A549 (cell line): ENCODE results near the gene ULK4. TPM values are rescaled to one million over a fixed set of nuclear protein-coding genes. Genes with fewer than 3 reads are reported as not detected.

Source experiments
- ATAC-seq, 2 experiments: fragments of 200-7000 bp in 1 of 2; fragments of >200 bp in 1 of 2; cut with Nextera tagmentation in 1 of 2; cut with Tn5 transposase in 1 of 2; 3 replicates each; pipeline versions ENCODE4 v1.8.0 to v1.9.1; 2018 to 2020; ENCODE audit warnings: mild to moderate bottlenecking in 1 of 2, moderate library complexity in 1 of 2
- CTCF ChIA-PET: fragments of 300-600 bp; sonication (Branson Sonifier 250); formaldehyde crosslinking; extraction: SDS; loops from one replicate; lab custom pipeline; 2021; ENCODE audit warnings: antibody characterized with exemption, inconsistent platforms; lab: Yijun Ruan, JAX
- POLR2A ChIA-PET: fragments of 350-600 bp; formaldehyde crosslinking; extraction: SDS; loops from one replicate; lab custom pipeline; 2021; ENCODE audit warnings: antibody characterized with exemption, inconsistent platforms; lab: Yijun Ruan, JAX
- DNase-seq, 2 experiments: peaks; one replicate each; pipeline versions ENCODE4 v3.0.0 to v3.0.0-alpha.2; 2011 to 2016; ENCODE audit warnings: low read depth in 1 of 2, low spot score in 1 of 2
- FAIRE-seq: peaks from 2 replicates; lab custom pipeline; 2011; peaks lifted over from hg19 to GRCh38; lab: Jason Lieb, UNC
- H3K27ac ChIP-seq, 2 experiments: fragments of >200 bp; sonication (Bioruptor Twin); formaldehyde crosslinking; 3 replicates each; pipeline ENCODE4 v1.5.1; 2016 to 2017
- H3K4me1 ChIP-seq: fragments of >200 bp; sonication (Bioruptor Twin); formaldehyde crosslinking; 3 replicates; pipeline ENCODE4 v1.6.1; 2016
- H3K4me2 ChIP-seq: fragments of >200 bp; sonication (Bioruptor Twin); formaldehyde crosslinking; 3 replicates; pipeline ENCODE4 v1.6.1; 2016
- H3K4me3 ChIP-seq: fragments of >200 bp; sonication (Bioruptor Twin); formaldehyde crosslinking; 3 replicates; pipeline ENCODE4 v1.5.1; 2016
- H3K9me3 ChIP-seq: fragments of >200 bp; sonication (Bioruptor Twin); formaldehyde crosslinking; 3 replicates; pipeline ENCODE4 v1.6.1; 2016
- BHLHE40 ChIP-seq: IDR thresholded peaks from 2 replicates; pipeline ENCODE4 v1.6.1; 2012; ENCODE audit warnings: low read depth, low read length, inconsistent platforms
- CBX2 ChIP-seq: fragments of 200-600 bp; sonication (generic); IDR thresholded peaks from 2 replicates; pipeline ENCODE4 v1.6.1; 2016; ENCODE audit warnings: low read depth, mild to moderate bottlenecking, borderline replicate concordance
- CBX8 ChIP-seq: fragments of 200-600 bp; sonication (generic); IDR thresholded peaks from 2 replicates; pipeline ENCODE4 v1.6.1; 2016
- EHF ChIP-seq: fragments of 250-450 bp; sonication (Bioruptor Pico); IDR thresholded peaks from 2 replicates; pipeline ENCODE4 v1.5.0; 2020; ENCODE audit warnings: mild to moderate bottlenecking
- ESRRA ChIP-seq: fragments of 150-350 bp; IDR thresholded peaks from 2 replicates; pipeline ENCODE4 v1.6.1; 2014; ENCODE audit warnings: mild to moderate bottlenecking, low read length, borderline replicate concordance
- HDAC2 ChIP-seq: fragments of 200-600 bp; sonication (generic); IDR thresholded peaks from 2 replicates; pipeline ENCODE4 v1.6.1; 2016
- HES2 ChIP-seq: fragments of >200 bp; sonication (Bioruptor Twin); formaldehyde crosslinking; IDR thresholded peaks from 2 replicates; pipeline ENCODE4 v1.6.1; 2016
- HEYL ChIP-seq: fragments of 250-450 bp; sonication (Bioruptor Pico); IDR thresholded peaks from 2 replicates; pipeline ENCODE4 v1.8.0; 2021; ENCODE audit warnings: mild to moderate bottlenecking, moderate library complexity
- JUN ChIP-seq, 2 experiments: fragments of >200 bp; sonication (Bioruptor Twin); formaldehyde crosslinking; IDR thresholded peaks; 2 replicates in 1 of 2; 3 replicates in 1 of 2; pipeline ENCODE4 v1.6.1; 2016 to 2017
- JUNB ChIP-seq: fragments of >200 bp; sonication (Bioruptor Twin); formaldehyde crosslinking; IDR thresholded peaks from 2 replicates; pipeline ENCODE4 v1.6.1; 2016
- MAFK ChIP-seq: fragments of 450-650 bp; IDR thresholded peaks from 2 replicates; pipeline ENCODE4 v1.6.1; 2014; ENCODE audit not compliant: partially characterized antibody
- MAZ ChIP-seq: fragments of 150-350 bp; IDR thresholded peaks from 2 replicates; pipeline ENCODE4 v1.6.1; 2014; ENCODE audit warnings: antibody characterized with exemption, low read depth, low read length, borderline replicate concordance
- NFE2L2 ChIP-seq: fragments of 150-350 bp; conservative IDR thresholded peaks from 2 replicates; pipeline ENCODE4 v1.6.1; 2014; ENCODE audit warnings: low read length
- NR3C1 ChIP-seq: fragments of >200 bp; sonication (Bioruptor Twin); formaldehyde crosslinking; IDR thresholded peaks from 3 replicates; pipeline ENCODE4 v1.6.1; 2017
- PBX3 ChIP-seq: IDR thresholded peaks from 2 replicates; pipeline ENCODE4 v1.6.1; 2012
- POLR2A ChIP-seq: IDR thresholded peaks from 2 replicates; pipeline ENCODE4 v1.6.1; 2012; ENCODE audit warnings: mild to moderate bottlenecking, low read length
- POLR2AphosphoS2 ChIP-seq: conservative IDR thresholded peaks from 2 replicates; pipeline ENCODE4 v1.6.1; 2012; ENCODE audit warnings: low read length, improper control_type of control experiment, inconsistent platforms
- RFX5 ChIP-seq: fragments of 450-650 bp; IDR thresholded peaks from 2 replicates; pipeline ENCODE4 v1.7.1; 2014; ENCODE audit warnings: antibody characterized with exemption, mild to moderate bottlenecking, moderate library complexity
- SMC3 ChIP-seq: fragments of >200 bp; sonication (Bioruptor Twin); formaldehyde crosslinking; IDR thresholded peaks from 3 replicates; pipeline ENCODE4 v1.6.1; 2018; ENCODE audit warnings: inconsistent platforms
- TFCP2L1 ChIP-seq: fragments of 250-450 bp; sonication (Bioruptor Pico); IDR thresholded peaks from 2 replicates; pipeline ENCODE4 v1.5.0; 2021; ENCODE audit warnings: mild to moderate bottlenecking
- TP53 ChIP-seq: fragments of 250-450 bp; sonication (Bioruptor Pico); IDR thresholded peaks from 2 replicates; pipeline ENCODE4 v1.5.0; 2021; ENCODE audit warnings: mild to moderate bottlenecking, moderate library complexity
- ZNF302 ChIP-seq: fragments of 250-450 bp; sonication (Bioruptor Pico); IDR thresholded peaks from 2 replicates; pipeline ENCODE4 v1.9.0; 2021; ENCODE audit warnings: inconsistent platforms, mild to moderate bottlenecking, moderate library complexity
- WGBS: methylation state at CpG from one replicate; pipeline ENCODE4 v1.1.6; 2017; ENCODE audit errors: missing lambda C conversion rate; 5-methylcytosine and 5-hydroxymethylcytosine counted together
- polyA plus RNA-seq, 4 experiments: library from polyadenylated mRNA; depleted of rRNA in 3 of 4; stranded (reverse); fragments of >200 nt; fragmentation: RNase III in 1 of 4; extraction: RNeasy Plus Mini Kit Qiagen cat#74134 plus additional on column Dnase treatment in 1 of 4; gene quantifications; 2 replicates in 3 of 4; 3 replicates in 1 of 4; pipeline ENCODE4 v1.2.3, GENCODE V29; 2011 to 2017
- TF ChIP-seq, protein P1 (sequence below): fragments of 450-650 bp; IDR thresholded peaks from 2 replicates; pipeline ENCODE4 v1.6.1; 2014; ENCODE audit warnings: antibody characterized with exemption
- TF ChIP-seq, protein P2 (sequence below): fragments of >200 bp; sonication (Bioruptor Twin); formaldehyde crosslinking; IDR thresholded peaks from 3 replicates; pipeline ENCODE4 v1.6.1; 2016

The ULK4 gene
- polyA plus RNA-seq, 2 of the 4 experiments (the other 2 are of a cell fraction): 4.9 to 7.7 TPM

GRCh38 chr3:41700155-41700554 is 261.7 kb downstream of the ULK4 start:
- WGBS: 93% methylated on average over 1 of the region's 1 CpG
- H3K9me3 ChIP-seq: no peaks in the 10 kb centered on the region
- no peak for ATAC-seq
- TF ChIP-seq, protein P1, sequence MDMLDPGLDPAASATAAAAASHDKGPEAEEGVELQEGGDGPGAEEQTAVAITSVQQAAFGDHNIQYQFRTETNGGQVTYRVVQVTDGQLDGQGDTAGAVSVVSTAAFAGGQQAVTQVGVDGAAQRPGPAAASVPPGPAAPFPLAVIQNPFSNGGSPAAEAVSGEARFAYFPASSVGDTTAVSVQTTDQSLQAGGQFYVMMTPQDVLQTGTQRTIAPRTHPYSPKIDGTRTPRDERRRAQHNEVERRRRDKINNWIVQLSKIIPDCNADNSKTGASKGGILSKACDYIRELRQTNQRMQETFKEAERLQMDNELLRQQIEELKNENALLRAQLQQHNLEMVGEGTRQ: no peak
- TF ChIP-seq HDAC2: no peak
- no peak for TF ChIP-seq MAFK
- no peak for TF ChIP-seq CBX8
- TF ChIP-seq RFX5: no peak
- TF ChIP-seq POLR2AphosphoS2: no peak
- no peak for TF ChIP-seq ZNF302 (CRISPR knock-in tag)
- TF ChIP-seq NR3C1: no peak
- TF ChIP-seq POLR2A: no peak
- TF ChIP-seq TP53 (CRISPR knock-in tag): no peak
- no peak for TF ChIP-seq JUNB
- no peak for TF ChIP-seq SMC3
- TF ChIP-seq HES2: no peak
- TF ChIP-seq NFE2L2: no peak
- TF ChIP-seq EHF (CRISPR knock-in tag): no peak
- TF ChIP-seq ESRRA: no peak
- no peak for TF ChIP-seq BHLHE40
- TF ChIP-seq, protein P2, sequence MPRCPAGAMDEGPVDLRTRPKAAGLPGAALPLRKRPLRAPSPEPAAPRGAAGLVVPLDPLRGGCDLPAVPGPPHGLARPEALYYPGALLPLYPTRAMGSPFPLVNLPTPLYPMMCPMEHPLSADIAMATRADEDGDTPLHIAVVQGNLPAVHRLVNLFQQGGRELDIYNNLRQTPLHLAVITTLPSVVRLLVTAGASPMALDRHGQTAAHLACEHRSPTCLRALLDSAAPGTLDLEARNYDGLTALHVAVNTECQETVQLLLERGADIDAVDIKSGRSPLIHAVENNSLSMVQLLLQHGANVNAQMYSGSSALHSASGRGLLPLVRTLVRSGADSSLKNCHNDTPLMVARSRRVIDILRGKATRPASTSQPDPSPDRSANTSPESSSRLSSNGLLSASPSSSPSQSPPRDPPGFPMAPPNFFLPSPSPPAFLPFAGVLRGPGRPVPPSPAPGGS: no peak
- TF ChIP-seq TFCP2L1 (CRISPR knock-in tag): no peak
- no peak for TF ChIP-seq CBX2
- 0 out of 6 replicates have a peak overlapping the region, but pooled peaks of 1 of the 2 experiments have one; percentile 18 for H3K27ac ChIP-seq
- no peak for FAIRE-seq
- H3K4me3 ChIP-seq: no peak overlapping the region
- 0 out of 3 replicates have a peak, but pooled peaks cover 4% of the 10 kb centered on the region for H3K4me1 ChIP-seq
- ChIA-PET CTCF (interaction anchor here (0.8 kb wide), 1 partner anchor 15 kb away, joined by 3 read pairs; no protein-coding TSS in a partner anchor), POLR2A (no interaction called here)
- DNase-seq: no peak
- H3K4me2 ChIP-seq: no peak overlapping the region

- Histone ChIP-seq H3K27ac (peak overlapping the region in 1 of 2 experiments; percentile 46; a peak in 1 of 6 replicates), H3K4me1 (0 out of 3 replicates have a peak, but pooled peaks cover 4% of the 10 kb centered on the region)
- TF ChIP-seq MAFK (peak; percentile 87), NFE2L2 (peak; percentile 81), JUN (IDR thresholded peaks at IDR 0.05) (no peak)
- TF ChIP-seq, all 56 proteins: peak for 2
- Histone ChIP-seq H3K4me2 (no peak overlapping the region), H3K9me3 (no peaks in the 10 kb centered on the region), H3K4me3 (no peak overlapping the region)
- ATAC-seq (no peak), FAIRE-seq (no peak), DNase-seq (no peak)
- WGBS: 86% methylated on average over 3 of the region's 3 CpGs
- ChIA-PET POLR2A (no interaction called here), CTCF (interaction anchor here (0.9 to 1.0 kb wide), 2 partner anchors 11 to 1119 kb away, joined by 3 to 5 read pairs; no protein-coding TSS in a partner anchor)
Measured at GRCh38 chr3:41698898-41699297, 263.0 kb downstream of the ULK4 start.

- no peak for FAIRE-seq
- TF ChIP-seq HEYL (CRISPR knock-in tag): no peak
- no peak for TF ChIP-seq CBX8
- no peak for TF ChIP-seq MAZ
- TF ChIP-seq PBX3: no peak
- TF ChIP-seq ESRRA: no peak
- Histone ChIP-seq H3K27ac (no peak overlapping the region), H3K4me2 (no peak overlapping the region), H3K9me3 (no peaks in the 10 kb centered on the region), H3K4me3 (no peak overlapping the region), H3K4me1 (0 out of 3 replicates have a peak, but pooled peaks cover 4% of the 10 kb centered on the region)
- ChIA-PET POLR2A (no interaction called here), CTCF (no interaction called here)
- ATAC-seq: no peak
- DNase-seq: no peak
- WGBS: 82% methylated on average over 1 of the region's 1 CpG
Measured at GRCh38 chr3:41697702-41698101, 264.2 kb downstream of the ULK4 start.
